Fibroblast of lung (primary cell): ENCODE results near the gene MCTP1.

Experiments
- CTCF ChIP-seq, 2 donors: IDR thresholded peaks in 1 of 2; conservative IDR thresholded peaks in 1 of 2; 1 replicate in 1 of 2; 2 replicates in 1 of 2; pipeline ENCODE4 v1.5.1; 2011 to 2012; ENCODE audit warnings: low read length in 2 of 2, control low read depth in 1 of 2, inconsistent platforms in 1 of 2, low read depth in 1 of 2, mild to moderate bottlenecking in 1 of 2
- EZH2 ChIP-seq: IDR thresholded peaks from 2 replicates; pipeline ENCODE4 v1.5.1; 2012; ENCODE audit warnings: low read length, control low read depth, mild to moderate bottlenecking; ENCODE audit errors: missing control alignments

DNA sequence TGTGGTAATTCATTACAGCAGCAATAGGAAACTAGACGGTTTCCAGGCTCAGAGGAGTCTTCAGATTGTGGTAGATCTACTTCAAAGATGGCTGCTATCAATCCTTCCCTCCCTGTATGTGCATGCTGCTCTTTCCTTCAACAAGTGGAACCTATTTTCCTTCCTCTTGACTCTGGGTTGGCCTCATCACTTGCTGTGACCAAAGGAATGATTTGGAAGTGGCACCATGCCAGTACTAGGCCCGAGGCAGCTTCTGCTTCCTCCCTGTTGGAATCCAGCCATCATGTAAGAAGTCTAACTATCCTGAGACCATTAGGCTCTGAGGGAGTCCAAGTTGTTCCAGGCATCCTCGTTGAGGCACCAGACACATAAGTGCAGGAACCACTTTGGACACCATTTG is 46.5 kb upstream of the MCTP1 start:
- TF ChIP-seq CTCF (conservative IDR thresholded peaks at IDR 0.05 in 1 of 2, IDR thresholded peaks at IDR 0.05 in 1 of 2; ENCODE audit: low read depth in 1 of 2, low read length in 2 of 2) (no peak), EZH2 (no peak)
